HTR-8/SVneo (cell line): ENCODE results near the gene TRMT10A.
"Not testable (repeated sequence)": the region's sequence is repeated elsewhere in the genome, so short reads cannot be mapped to it uniquely, and the experiment has no call there.

Experiments used
- DNase-seq: peaks from one replicate; pipeline ENCODE4 v3.0.0; 2011; ENCODE audit warnings: low spot score, mixed read lengths; ENCODE audit not compliant: insufficient read length
- FAIRE-seq: peaks from 2 replicates; lab custom pipeline; 2011; peaks lifted over from hg19 to GRCh38; lab: Jason Lieb, UNC

TRMT10A gene

GRCh38 chr4:99564921-99565320 is 1.1 kb upstream of the TRMT10A start:
- no peak for FAIRE-seq

GRCh38 chr4:99552872-99553271 is 11.0 kb downstream of the TRMT10A start:
- DNase-seq = no peak

More at GRCh38 chr4:99564921-99565320, 1.1 kb upstream of the TRMT10A start:
- no peak for DNase-seq

GRCh38 chr4:99540277-99540939 is 23.4 kb downstream of the TRMT10A start:
- FAIRE-seq (no peak), DNase-seq (no peak)

More at GRCh38 chr4:99552872-99553271, 11.0 kb downstream of the TRMT10A start:
- FAIRE-seq = no peak

- DNase-seq (no peak), FAIRE-seq (no peak)
These were observed 26.2 kb downstream of the TRMT10A start for GRCh38 chr4:99537674-99538073.

- no peak for DNase-seq
- FAIRE-seq = no peak
These were observed 27.0 kb downstream of the TRMT10A start for GRCh38 chr4:99536848-99537247.

- FAIRE-seq = no peak
These were observed 27.6 kb downstream of the TRMT10A start for GRCh38 chr4:99536271-99536670.

GRCh38 chr4:99534699-99535098 is 29.1 kb downstream of the TRMT10A start:
- not testable (repeated sequence) for FAIRE-seq, DNase-seq

More at GRCh38 chr4:99536271-99536670, 27.6 kb downstream of the TRMT10A start:
- DNase-seq = no peak

GRCh38 chr4:99529956-99530355 is 33.9 kb downstream of the TRMT10A start:
- no peak for FAIRE-seq
- no peak for DNase-seq

GRCh38 chr4:99529228-99529627 is 34.6 kb downstream of the TRMT10A start:
- DNase-seq (no peak), FAIRE-seq (no peak)

GRCh38 chr4:99518601-99519295 is 45.1 kb downstream of the TRMT10A start:
- no peak for FAIRE-seq

GRCh38 chr4:99510721-99511120 is 53.1 kb downstream of the TRMT10A start, which contains the start of gene C4orf17:
Gene C4orf17, plus strand, starts transcription at chr4:99511021. Its CDS starts 2,061 bp downstream, at chr4:99513082.
- FAIRE-seq (no peak), DNase-seq (no peak)

More at GRCh38 chr4:99518601-99519295, 45.1 kb downstream of the TRMT10A start:
- DNase-seq = no peak

GRCh38 chr4:99507762-99508161 is 56.1 kb downstream of the TRMT10A start:
- no peak for FAIRE-seq
- no peak for DNase-seq

GRCh38 chr4:99507349-99507748 is 56.5 kb downstream of the TRMT10A start:
- no peak for FAIRE-seq
- no peak for DNase-seq

- FAIRE-seq (no peak), DNase-seq (no peak)
These were observed 57.1 kb downstream of the TRMT10A start for GRCh38 chr4:99506781-99507180.

GRCh38 chr4:99504804-99505502 is 58.9 kb downstream of the TRMT10A start:
- no peak for DNase-seq
- FAIRE-seq = no peak
